ENCODE results near the gene PRKG1.

Gene PRKG1

GRCh38 chr10:51119441-51119840 is 45.2 kb downstream of the PRKG1 start:
- Histone ChIP-seq H3K9ac (ENCODE audit: low read length) (no peak overlapping the region), H3K4me3 (ENCODE audit: low read length) (no peak overlapping the region), H3K4me1 (ENCODE audit: control insufficient read depth, insufficient read depth, low read length) (peaks cover 29% of the 10 kb centered on the region), H3K9me3 (ENCODE audit: control insufficient read depth, low read length) (no peaks in the 10 kb centered on the region), H3K27me3 (replicated peaks; ENCODE audit: control insufficient read depth, insufficient read depth, low read length) (no peaks in the 10 kb centered on the region), H3K36me3 (ENCODE audit: control insufficient read depth, insufficient read depth, low read length, severe bottlenecking) (no peaks in the 10 kb centered on the region)
- DNase-seq (ENCODE audit: low read depth) = no peak

DNA sequence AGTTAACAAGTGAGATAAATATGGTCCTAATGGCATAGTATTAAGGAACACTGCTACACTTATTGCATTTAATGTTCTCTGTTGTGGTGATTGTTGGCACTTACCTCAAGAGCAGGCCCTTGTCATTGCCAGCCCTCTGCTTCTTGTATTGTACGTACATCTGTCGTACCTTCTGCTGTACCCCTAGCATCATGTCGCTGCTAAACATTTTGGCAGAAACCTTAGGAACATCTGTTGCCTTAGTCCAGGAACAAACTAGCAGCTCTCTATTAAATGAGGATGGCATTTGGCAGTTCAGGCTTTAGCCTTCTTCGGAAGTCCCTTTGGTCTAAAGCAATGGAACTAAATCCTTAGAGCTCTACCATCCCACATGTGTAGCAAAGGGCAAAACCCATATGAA is 47.6 kb downstream of the PRKG1 start:
- DNase-seq (ENCODE audit: low read depth) = no peak
- Histone ChIP-seq H3K27me3 (replicated peaks; ENCODE audit: control insufficient read depth, insufficient read depth, low read length) (no peaks in the 10 kb centered on the region), H3K9me3 (ENCODE audit: control insufficient read depth, low read length) (no peaks in the 10 kb centered on the region), H3K4me3 (ENCODE audit: low read length) (no peak overlapping the region), H3K36me3 (ENCODE audit: control insufficient read depth, insufficient read depth, low read length, severe bottlenecking) (no peaks in the 10 kb centered on the region), H3K9ac (ENCODE audit: low read length) (no peak overlapping the region), H3K4me1 (ENCODE audit: control insufficient read depth, insufficient read depth, low read length) (peaks cover 27% of the 10 kb centered on the region)

GRCh38 chr10:51124852-51125251 is 50.6 kb downstream of the PRKG1 start:
- DNase-seq (ENCODE audit: low read depth) = no peak
- H3K9ac ChIP-seq (ENCODE audit: low read length) = no peak overlapping the region
- no peaks in the 10 kb centered on the region for H3K9me3 ChIP-seq (ENCODE audit: control insufficient read depth, low read length)
- H3K4me1 ChIP-seq (ENCODE audit: control insufficient read depth, insufficient read depth, low read length) = peaks cover under 1% of the 10 kb centered on the region
- no peaks in the 10 kb centered on the region for H3K36me3 ChIP-seq (ENCODE audit: control insufficient read depth, insufficient read depth, low read length, severe bottlenecking)
- H3K27me3 ChIP-seq (replicated peaks; ENCODE audit: control insufficient read depth, insufficient read depth, low read length) = no peaks in the 10 kb centered on the region
- H3K4me3 ChIP-seq (ENCODE audit: low read length) = no peak overlapping the region

GRCh38 chr10:51125518-51125917 is 51.2 kb downstream of the PRKG1 start:
- Histone ChIP-seq H3K27me3 (replicated peaks; ENCODE audit: control insufficient read depth, insufficient read depth, low read length) (no peaks in the 10 kb centered on the region), H3K4me1 (ENCODE audit: control insufficient read depth, insufficient read depth, low read length) (no peaks in the 10 kb centered on the region), H3K9me3 (ENCODE audit: control insufficient read depth, low read length) (no peaks in the 10 kb centered on the region), H3K36me3 (ENCODE audit: control insufficient read depth, insufficient read depth, low read length, severe bottlenecking) (no peaks in the 10 kb centered on the region), H3K9ac (ENCODE audit: low read length) (no peak overlapping the region), H3K4me3 (ENCODE audit: low read length) (no peak overlapping the region)
- no peak for DNase-seq (ENCODE audit: low read depth)

- DNase-seq (ENCODE audit: low read depth) = no peak
- Histone ChIP-seq H3K4me3 (ENCODE audit: low read length) (no peak overlapping the region), H3K27me3 (replicated peaks; ENCODE audit: control insufficient read depth, insufficient read depth, low read length) (no peaks in the 10 kb centered on the region), H3K9me3 (ENCODE audit: control insufficient read depth, low read length) (no peaks in the 10 kb centered on the region), H3K4me1 (ENCODE audit: control insufficient read depth, insufficient read depth, low read length) (no peaks in the 10 kb centered on the region), H3K9ac (ENCODE audit: low read length) (no peak overlapping the region), H3K36me3 (ENCODE audit: control insufficient read depth, insufficient read depth, low read length, severe bottlenecking) (no peaks in the 10 kb centered on the region)
Observed at GRCh38 chr10:51129946-51130544, 55.8 kb downstream of the PRKG1 start.

GRCh38 chr10:51137756-51138529 is 63.7 kb downstream of the PRKG1 start:
- H3K9ac ChIP-seq (ENCODE audit: low read length) = peak overlapping the region; percentile 32
- DNase-seq (ENCODE audit: low read depth) = peak; percentile 35
- H3K4me3 ChIP-seq (ENCODE audit: low read length) = peak overlapping the region; percentile 52
- H3K36me3 ChIP-seq (ENCODE audit: control insufficient read depth, insufficient read depth, low read length, severe bottlenecking) = no peaks in the 10 kb centered on the region
- H3K9me3 ChIP-seq (ENCODE audit: control insufficient read depth, low read length) = no peaks in the 10 kb centered on the region
- no peaks in the 10 kb centered on the region for H3K27me3 ChIP-seq (replicated peaks; ENCODE audit: control insufficient read depth, insufficient read depth, low read length)
- peaks cover 21% of the 10 kb centered on the region for H3K4me1 ChIP-seq (ENCODE audit: control insufficient read depth, insufficient read depth, low read length)

DNA sequence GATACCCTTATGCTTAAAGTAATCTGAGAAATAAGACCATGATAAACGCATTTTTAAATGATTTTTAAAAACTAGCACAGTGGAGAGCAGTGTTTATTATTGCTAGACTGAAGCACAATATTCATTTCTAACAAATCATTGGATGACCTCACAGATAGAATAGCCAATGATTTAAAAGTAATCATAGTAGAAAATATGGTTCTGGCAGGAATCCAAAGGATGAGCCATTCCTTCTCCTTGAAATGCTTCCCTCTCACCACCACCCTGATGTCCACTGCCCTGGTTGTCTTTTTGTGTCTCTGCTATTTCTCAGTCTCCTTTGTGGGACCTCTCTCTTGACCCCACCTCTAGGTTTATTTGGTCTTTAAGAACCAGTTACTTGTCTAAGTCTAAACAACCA is 64.9 kb downstream of the PRKG1 start:
- Histone ChIP-seq H3K27me3 (replicated peaks; ENCODE audit: control insufficient read depth, insufficient read depth, low read length) (no peaks in the 10 kb centered on the region), H3K4me3 (ENCODE audit: low read length) (no peak overlapping the region), H3K36me3 (ENCODE audit: control insufficient read depth, insufficient read depth, low read length, severe bottlenecking) (no peaks in the 10 kb centered on the region), H3K4me1 (ENCODE audit: control insufficient read depth, insufficient read depth, low read length) (peaks cover 21% of the 10 kb centered on the region), H3K9me3 (ENCODE audit: control insufficient read depth, low read length) (no peaks in the 10 kb centered on the region), H3K9ac (ENCODE audit: low read length) (no peak overlapping the region)
- no peak for DNase-seq (ENCODE audit: low read depth)

GRCh38 chr10:51141010-51141409 is 66.7 kb downstream of the PRKG1 start:
- Histone ChIP-seq H3K4me1 (ENCODE audit: control insufficient read depth, insufficient read depth, low read length) (peaks cover 21% of the 10 kb centered on the region), H3K36me3 (ENCODE audit: control insufficient read depth, insufficient read depth, low read length, severe bottlenecking) (no peaks in the 10 kb centered on the region), H3K9me3 (ENCODE audit: control insufficient read depth, low read length) (no peaks in the 10 kb centered on the region), H3K9ac (ENCODE audit: low read length) (no peak overlapping the region), H3K4me3 (ENCODE audit: low read length) (no peak overlapping the region), H3K27me3 (replicated peaks; ENCODE audit: control insufficient read depth, insufficient read depth, low read length) (no peaks in the 10 kb centered on the region)
- DNase-seq (ENCODE audit: low read depth) = peak; percentile 12

- Histone ChIP-seq H3K4me3 (ENCODE audit: low read length) (no peak overlapping the region), H3K27me3 (replicated peaks; ENCODE audit: control insufficient read depth, insufficient read depth, low read length) (no peaks in the 10 kb centered on the region), H3K36me3 (ENCODE audit: control insufficient read depth, insufficient read depth, low read length, severe bottlenecking) (no peaks in the 10 kb centered on the region), H3K4me1 (ENCODE audit: control insufficient read depth, insufficient read depth, low read length) (peaks cover under 1% of the 10 kb centered on the region), H3K9ac (ENCODE audit: low read length) (no peak overlapping the region), H3K9me3 (ENCODE audit: control insufficient read depth, low read length) (no peaks in the 10 kb centered on the region)
- DNase-seq (ENCODE audit: low read depth) = no peak
Observed at GRCh38 chr10:51144161-51144781, 70.0 kb downstream of the PRKG1 start.

- Histone ChIP-seq H3K4me3 (ENCODE audit: low read length) (no peak overlapping the region), H3K27me3 (replicated peaks; ENCODE audit: control insufficient read depth, insufficient read depth, low read length) (no peaks in the 10 kb centered on the region), H3K9me3 (ENCODE audit: control insufficient read depth, low read length) (no peaks in the 10 kb centered on the region), H3K9ac (ENCODE audit: low read length) (no peak overlapping the region), H3K4me1 (ENCODE audit: control insufficient read depth, insufficient read depth, low read length) (no peaks in the 10 kb centered on the region), H3K36me3 (ENCODE audit: control insufficient read depth, insufficient read depth, low read length, severe bottlenecking) (no peaks in the 10 kb centered on the region)
- DNase-seq (ENCODE audit: low read depth) = no peak
Observed at GRCh38 chr10:51145375-51145774, 71.1 kb downstream of the PRKG1 start.

DNA sequence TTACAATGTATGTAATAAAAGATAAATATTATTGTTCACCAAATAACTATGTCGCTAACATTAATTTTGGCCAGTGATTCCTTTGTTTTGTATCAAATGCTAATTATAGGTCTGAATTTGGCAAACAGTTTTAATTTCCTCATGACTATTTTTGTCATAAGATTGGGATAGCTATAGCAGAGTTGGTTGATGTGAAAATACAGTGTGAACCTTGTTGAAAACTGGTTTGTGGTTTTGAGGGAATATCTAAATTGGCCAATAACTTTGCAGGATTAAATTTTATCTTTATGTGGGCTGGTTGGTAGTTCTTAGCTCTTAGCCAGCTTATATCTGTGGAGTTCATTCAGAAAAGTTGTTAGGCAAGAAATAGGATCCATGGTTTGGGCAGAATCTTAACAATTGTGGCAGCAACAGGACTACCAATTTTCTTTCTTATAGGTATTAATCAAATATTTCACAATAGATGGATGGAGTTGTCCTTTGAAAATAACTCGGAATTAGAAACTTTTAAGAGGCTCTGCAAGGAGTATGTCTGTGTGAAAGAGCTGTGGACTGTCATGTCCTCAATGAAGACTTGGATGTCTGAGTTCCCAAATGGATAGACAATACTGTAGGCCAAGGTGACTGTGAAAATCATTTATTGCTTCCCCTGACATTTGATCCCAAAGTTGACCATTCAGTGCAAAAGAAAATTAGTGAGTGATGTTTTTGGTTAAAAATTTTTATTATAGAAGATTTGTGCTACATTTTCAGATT is 73.5 kb downstream of the PRKG1 start:
- no peak for DNase-seq (ENCODE audit: low read depth)
- H3K4me3 ChIP-seq (ENCODE audit: low read length) = no peak overlapping the region
- no peaks in the 10 kb centered on the region for H3K27me3 ChIP-seq (replicated peaks; ENCODE audit: control insufficient read depth, insufficient read depth, low read length)
- no peaks in the 10 kb centered on the region for H3K4me1 ChIP-seq (ENCODE audit: control insufficient read depth, insufficient read depth, low read length)
- H3K36me3 ChIP-seq (ENCODE audit: control insufficient read depth, insufficient read depth, low read length, severe bottlenecking) = no peaks in the 10 kb centered on the region
- no peak overlapping the region for H3K9ac ChIP-seq (ENCODE audit: low read length)
- no peaks in the 10 kb centered on the region for H3K9me3 ChIP-seq (ENCODE audit: control insufficient read depth, low read length)

Data from adipocyte (in vitro differentiated cells).